ENCODE results near the gene LRRC15. TPM values are rescaled to one million over a fixed set of nuclear protein-coding genes. Genes with fewer than 3 reads are reported as not detected.

The LRRC15 gene
- total RNA-seq, 1 donor from 2014 or later, result not detected

DNA sequence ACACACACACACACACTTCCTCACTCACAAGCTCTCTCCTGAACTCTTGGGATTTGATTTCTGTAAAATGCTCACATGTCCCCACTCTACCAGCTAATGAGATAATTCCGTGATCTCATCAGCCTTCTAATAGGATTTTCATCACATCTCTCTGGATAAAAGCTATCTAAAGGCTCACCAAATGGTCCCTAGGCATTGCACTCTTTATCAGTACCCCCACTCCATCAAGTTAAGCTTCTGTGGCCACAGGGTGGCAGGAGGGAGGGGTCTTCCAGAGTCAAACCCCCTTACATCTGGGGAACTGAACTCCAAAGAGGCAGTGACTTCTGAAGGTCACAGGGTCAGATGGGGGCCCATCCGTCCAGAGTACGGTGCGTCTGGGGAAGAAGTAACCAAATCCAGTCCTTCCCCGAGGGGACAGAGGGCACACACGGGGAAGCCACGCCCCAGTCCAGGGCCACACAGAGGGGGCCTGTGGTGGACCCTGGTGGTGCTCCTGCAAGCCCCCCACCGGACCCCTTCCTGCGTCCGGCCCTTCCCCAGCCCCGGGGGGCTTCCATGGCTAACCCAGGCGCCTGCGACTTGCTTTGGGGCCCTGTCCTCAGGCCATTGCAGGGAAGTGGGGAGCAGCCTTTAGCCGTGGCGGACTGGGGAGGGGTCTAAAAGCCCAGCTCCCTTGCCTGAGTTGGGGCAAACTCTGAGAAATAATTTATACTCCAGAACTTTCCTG lies 44.0 kb downstream of the LRRC15 start:
- H3K4me1 ChIP-seq, result peaks cover 31% of the 10 kb centered on the region
- no peak for TF ChIP-seq CTCF (IDR thresholded peaks at IDR 0.05)
- no peak for TF ChIP-seq POLR2AphosphoS5 (IDR thresholded peaks at IDR 0.05; ENCODE audit: insufficient read depth in 1 of 2, low read depth in 1 of 2)
- TF ChIP-seq POLR2A (IDR thresholded peaks at IDR 0.05), result no peak
- no peak for DNase-seq (ENCODE audit: extremely low spot score in 2 of 2)
- H3K27ac ChIP-seq, result no peak overlapping the region
- H3K4me3 ChIP-seq, result no peak overlapping the region
- no peaks in the 10 kb centered on the region for H3K9me3 ChIP-seq
- no peaks in the 10 kb centered on the region for H3K36me3 ChIP-seq
- no peaks in the 10 kb centered on the region for H3K27me3 ChIP-seq
- intact Hi-C loops (cut with DNase I), result no loop called here

DNA sequence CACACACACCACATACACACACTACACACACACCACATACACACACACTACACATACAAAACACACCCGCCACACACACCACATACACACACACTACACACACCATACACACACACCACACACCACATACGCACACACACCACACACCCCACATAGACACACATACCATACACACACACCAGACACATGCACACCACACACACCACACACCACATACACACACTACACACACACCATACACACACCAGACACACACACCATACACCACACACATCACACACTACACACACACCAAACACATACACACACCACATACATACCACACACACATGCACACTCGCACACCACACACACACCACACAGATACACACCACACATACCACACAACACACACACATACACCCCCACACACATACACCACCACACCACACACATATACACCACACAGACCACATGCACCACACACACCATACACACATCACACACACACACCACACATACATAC lies 44.7 kb downstream of the LRRC15 start:
- Histone ChIP-seq H3K4me1 (peaks cover 31% of the 10 kb centered on the region), H3K27ac (peak overlapping the region; percentile 54)
- intact Hi-C loops (cut with DNase I), result no loop called here

DNA sequence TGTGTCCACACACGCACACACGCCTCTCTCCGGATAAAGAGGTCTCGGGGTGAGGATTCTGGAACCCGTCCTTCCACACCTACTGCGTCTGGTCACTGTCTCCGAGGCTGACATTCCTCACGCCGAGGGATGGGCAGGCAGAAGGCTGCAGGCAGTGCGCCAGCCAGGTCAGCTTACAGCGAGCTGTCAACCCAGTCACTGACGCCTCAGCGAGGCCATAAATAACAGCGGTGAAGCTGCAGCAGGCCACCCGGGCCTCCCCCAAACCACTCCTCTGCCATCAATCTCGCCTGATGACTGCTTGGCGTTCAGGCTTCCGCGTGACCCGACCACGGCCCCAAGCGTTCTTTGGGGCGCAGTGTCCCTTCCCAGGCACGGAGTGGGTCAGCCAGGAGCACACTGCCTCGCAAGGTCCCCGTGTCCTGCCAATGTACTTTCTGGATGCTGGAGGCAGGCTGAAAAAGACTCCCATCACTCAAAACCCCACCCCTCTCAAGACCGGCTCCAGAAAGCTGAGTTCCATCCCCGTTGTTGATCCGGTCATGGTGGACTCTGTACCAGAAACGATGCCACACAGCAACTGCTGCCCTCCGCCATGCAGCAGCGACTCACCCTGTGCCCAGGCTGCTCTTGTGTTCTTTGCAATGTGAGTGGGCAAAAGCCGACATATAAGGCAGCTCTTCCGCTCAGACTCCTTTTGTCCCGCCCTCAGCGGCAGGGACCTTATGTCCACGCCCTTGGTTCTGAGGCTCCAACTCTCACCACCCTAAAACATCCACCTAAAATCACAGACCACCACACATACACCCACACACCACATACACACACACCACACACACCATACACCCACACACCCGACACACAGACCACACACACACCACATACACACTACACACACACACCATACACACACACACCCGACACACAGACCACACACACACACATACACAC lies 45.5 kb downstream of the LRRC15 start:
- peak in 1 of 2 donors; percentile 69 for TF ChIP-seq POLR2AphosphoS5 (IDR thresholded peaks at IDR 0.05; ENCODE audit: insufficient read depth in 1 of 2, low read depth in 1 of 2)
- no peak for TF ChIP-seq POLR2A (IDR thresholded peaks at IDR 0.05)
- DNase-seq (ENCODE audit: extremely low spot score in 2 of 2), result no peak
- Histone ChIP-seq H3K9me3 (no peaks in the 10 kb centered on the region), H3K36me3 (no peaks in the 10 kb centered on the region), H3K4me1 (peaks cover 31% of the 10 kb centered on the region), H3K4me3 (peak overlapping the region; percentile 21 to 25), H3K27ac (peak overlapping the region; percentile 54), H3K27me3 (no peaks in the 10 kb centered on the region)
- intact Hi-C loops (cut with DNase I), result no loop called here

More for the DNA sequence above, 44.7 kb downstream of the LRRC15 start:
- TF ChIP-seq POLR2A (IDR thresholded peaks at IDR 0.05), result no peak
- no peak for TF ChIP-seq CTCF (IDR thresholded peaks at IDR 0.05)
- no peak for TF ChIP-seq POLR2AphosphoS5 (IDR thresholded peaks at IDR 0.05; ENCODE audit: insufficient read depth in 1 of 2, low read depth in 1 of 2)
- no peaks in the 10 kb centered on the region for H3K36me3 ChIP-seq
- no peaks in the 10 kb centered on the region for H3K9me3 ChIP-seq
- H3K27me3 ChIP-seq, result no peaks in the 10 kb centered on the region
- H3K4me3 ChIP-seq, result no peak overlapping the region
- no peak for DNase-seq (ENCODE audit: extremely low spot score in 2 of 2)

GRCh38 chr3:194322678-194323211 lies 46.8 kb downstream of the LRRC15 start:
- Histone ChIP-seq H3K27ac (peak overlapping the region; percentile 54), H3K4me3 (peak overlapping the region in 1 of 2 donors; percentile 22), H3K9me3 (no peaks in the 10 kb centered on the region), H3K4me1 (peaks cover 24% of the 10 kb centered on the region), H3K27me3 (no peaks in the 10 kb centered on the region), H3K36me3 (no peaks in the 10 kb centered on the region)
- TF ChIP-seq POLR2AphosphoS5 (IDR thresholded peaks at IDR 0.05; ENCODE audit: insufficient read depth in 1 of 2, low read depth in 1 of 2) (peak; percentile 35 to 41), POLR2A (IDR thresholded peaks at IDR 0.05) (no peak)
- intact Hi-C loops (cut with DNase I), result no loop called here
- DNase-seq (ENCODE audit: extremely low spot score in 2 of 2), result no peak

DNA sequence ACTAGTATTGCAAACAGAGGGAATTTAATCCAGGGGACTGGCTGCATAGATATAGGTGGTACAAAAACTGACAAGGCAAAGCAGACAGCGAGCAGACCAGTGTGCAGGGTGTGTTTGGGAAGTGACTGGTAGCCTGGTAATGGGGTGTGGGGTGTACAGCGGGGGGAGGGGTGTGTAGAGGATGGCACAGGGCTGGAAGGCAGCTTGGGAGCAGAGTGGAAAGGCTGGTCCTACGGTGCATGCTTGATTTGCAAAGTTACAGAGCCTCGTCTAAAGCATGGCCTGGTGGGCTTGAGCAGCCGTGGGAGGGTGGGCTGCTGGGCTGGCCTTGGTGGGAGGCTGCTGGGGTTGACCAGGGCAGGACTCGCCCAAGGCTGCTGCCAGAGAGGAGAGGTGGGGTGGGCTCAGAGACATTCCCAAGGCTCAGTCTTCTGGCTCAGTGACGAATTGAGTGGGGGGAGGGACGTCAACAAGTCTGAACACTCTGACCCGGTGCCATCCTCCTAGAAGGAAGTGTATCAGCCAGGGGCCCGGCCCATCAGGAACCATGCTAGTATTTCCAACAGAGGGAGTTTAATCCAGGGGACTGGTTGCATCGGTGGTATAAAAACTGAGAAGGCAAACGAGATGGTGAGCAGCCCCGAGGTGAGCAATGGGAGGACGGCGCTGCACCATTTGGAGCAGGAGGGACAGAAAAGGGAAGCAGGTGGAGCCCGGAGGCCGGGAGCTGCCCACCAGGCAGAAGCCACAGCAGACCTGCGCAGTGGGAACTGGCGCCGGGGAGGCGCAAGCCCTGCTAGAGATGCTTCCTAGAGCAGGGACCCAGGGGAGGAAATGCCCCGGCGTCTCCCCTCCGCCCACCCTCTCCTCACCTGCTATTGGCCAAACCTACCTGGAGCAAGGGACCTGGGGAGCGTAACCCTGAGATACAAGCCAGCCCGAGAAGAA lies 47.6 kb downstream of the LRRC15 start:
- Histone ChIP-seq H3K4me1 (peaks cover 23% of the 10 kb centered on the region), H3K27me3 (no peaks in the 10 kb centered on the region), H3K27ac (peak overlapping the region; percentile 54), H3K4me3 (peak overlapping the region in 1 of 2 donors; percentile 22), H3K9me3 (no peaks in the 10 kb centered on the region), H3K36me3 (no peaks in the 10 kb centered on the region)
- no peak for DNase-seq (ENCODE audit: extremely low spot score in 2 of 2)
- TF ChIP-seq POLR2AphosphoS5 (IDR thresholded peaks at IDR 0.05; ENCODE audit: insufficient read depth in 1 of 2, low read depth in 1 of 2), result no peak
- no peak for TF ChIP-seq POLR2A (IDR thresholded peaks at IDR 0.05)
- no peak for TF ChIP-seq CTCF (IDR thresholded peaks at IDR 0.05)
- intact Hi-C loops (cut with DNase I), result loop anchor here (2.0 kb wide), 1 partner anchor 541 kb away; no protein-coding TSS in a partner anchor

Data from vagina (tissue), 2 donors.